ENCODE measurements around the gene MGRN1. TPM values are rescaled to one million over a fixed set of nuclear protein-coding genes. Genes with fewer than 3 reads are reported as not detected.

Gene MGRN1
- total RNA-seq, 4 donors from 2014 or later, result 37.5 to 59.1 (median 42.7) TPM

DNA sequence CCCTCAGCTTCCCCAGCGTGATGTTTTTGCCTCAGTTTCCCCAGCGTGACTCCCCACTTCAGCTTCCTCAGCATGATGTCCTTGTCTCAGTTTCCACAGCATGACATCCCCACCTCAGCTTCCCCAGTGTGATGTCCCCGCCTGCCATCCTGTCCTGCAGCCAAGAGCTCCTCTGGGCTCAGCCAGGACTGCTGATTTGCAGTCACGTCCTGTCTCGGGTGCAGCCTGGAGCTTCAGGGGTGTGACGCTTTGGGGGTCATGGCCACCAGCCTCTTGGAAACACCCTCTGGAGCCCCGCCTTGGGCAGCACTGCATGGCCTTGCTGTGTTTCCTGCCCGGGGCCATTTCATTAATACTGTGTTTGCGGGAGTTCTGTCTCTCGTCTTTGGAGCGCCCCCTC, 52.2 kb downstream of the MGRN1 start:
- H3K36me3 ChIP-seq, result peaks cover 0 to 93% (median 0%) of the 10 kb centered on the region in 3 donors
- no peak overlapping the region for H3K4me3 ChIP-seq
- DNase-seq (ENCODE audit: low spot score in 2 of 2), result no peak
- H3K27me3 ChIP-seq, result no peaks in the 10 kb centered on the region
- no peak for TF ChIP-seq EP300 (IDR thresholded peaks at IDR 0.05)
- TF ChIP-seq, protein P1, sequence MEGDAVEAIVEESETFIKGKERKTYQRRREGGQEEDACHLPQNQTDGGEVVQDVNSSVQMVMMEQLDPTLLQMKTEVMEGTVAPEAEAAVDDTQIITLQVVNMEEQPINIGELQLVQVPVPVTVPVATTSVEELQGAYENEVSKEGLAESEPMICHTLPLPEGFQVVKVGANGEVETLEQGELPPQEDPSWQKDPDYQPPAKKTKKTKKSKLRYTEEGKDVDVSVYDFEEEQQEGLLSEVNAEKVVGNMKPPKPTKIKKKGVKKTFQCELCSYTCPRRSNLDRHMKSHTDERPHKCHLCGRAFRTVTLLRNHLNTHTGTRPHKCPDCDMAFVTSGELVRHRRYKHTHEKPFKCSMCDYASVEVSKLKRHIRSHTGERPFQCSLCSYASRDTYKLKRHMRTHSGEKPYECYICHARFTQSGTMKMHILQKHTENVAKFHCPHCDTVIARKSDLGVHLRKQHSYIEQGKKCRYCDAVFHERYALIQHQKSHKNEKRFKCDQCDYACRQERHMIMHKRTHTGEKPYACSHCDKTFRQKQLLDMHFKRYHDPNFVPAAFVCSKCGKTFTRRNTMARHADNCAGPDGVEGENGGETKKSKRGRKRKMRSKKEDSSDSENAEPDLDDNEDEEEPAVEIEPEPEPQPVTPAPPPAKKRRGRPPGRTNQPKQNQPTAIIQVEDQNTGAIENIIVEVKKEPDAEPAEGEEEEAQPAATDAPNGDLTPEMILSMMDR (IDR thresholded peaks at IDR 0.05), result no peak
- no peak for TF ChIP-seq POLR2A (IDR thresholded peaks at IDR 0.05)
- no peaks in the 10 kb centered on the region for H3K9me3 ChIP-seq
- peaks cover 0 to 33% (median 4%) of the 10 kb centered on the region in 4 donors for H3K4me1 ChIP-seq
- 70 to 77% methylated on average over 11 of the region's 11 CpGs for WGBS, 2 donors
- H3K27ac ChIP-seq, result peak overlapping the region in 2 of 4 donors; percentile 21 to 22

DNA sequence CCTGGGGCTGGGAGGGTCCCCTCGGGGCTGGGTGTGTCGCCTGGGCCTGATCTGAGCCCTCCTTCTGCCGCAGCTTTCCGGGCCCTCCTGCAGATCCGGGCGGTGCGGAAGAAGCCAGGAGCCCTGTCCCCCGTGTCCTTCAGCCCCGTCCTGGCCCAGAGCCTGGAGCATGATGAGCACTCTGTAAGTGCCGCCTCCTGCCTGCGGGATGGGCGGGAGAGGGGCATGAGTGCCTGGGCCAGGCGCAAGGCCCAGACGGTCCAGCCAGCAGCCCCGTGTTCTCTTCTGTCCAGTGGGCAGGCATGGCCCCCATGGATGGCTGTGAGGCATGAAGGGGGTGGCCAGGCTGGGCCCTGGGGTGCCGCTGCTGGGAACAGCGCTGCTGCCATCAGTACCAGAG, 52.8 kb downstream of the MGRN1 start:
- H3K9me3 ChIP-seq, result no peaks in the 10 kb centered on the region
- H3K27me3 ChIP-seq, result no peaks in the 10 kb centered on the region
- DNase-seq (ENCODE audit: low spot score in 2 of 2), result no peak
- H3K27ac ChIP-seq, result peak overlapping the region in 1 of 4 donors; percentile 22
- H3K4me1 ChIP-seq, result peaks cover 0 to 33% (median 4%) of the 10 kb centered on the region in 4 donors
- no peak overlapping the region for H3K4me3 ChIP-seq
- peaks cover 0 to 93% (median 0%) of the 10 kb centered on the region in 3 donors for H3K36me3 ChIP-seq
- whole genome bisulfite sequencing, 2 donors, result 85 to 88% methylated on average over 14 to 17 of the region's 17 CpGs
- TF ChIP-seq EP300 (IDR thresholded peaks at IDR 0.05) (no peak), POLR2A (IDR thresholded peaks at IDR 0.05) (no peak)
- TF ChIP-seq, protein P1 (IDR thresholded peaks at IDR 0.05), result no peak

DNA sequence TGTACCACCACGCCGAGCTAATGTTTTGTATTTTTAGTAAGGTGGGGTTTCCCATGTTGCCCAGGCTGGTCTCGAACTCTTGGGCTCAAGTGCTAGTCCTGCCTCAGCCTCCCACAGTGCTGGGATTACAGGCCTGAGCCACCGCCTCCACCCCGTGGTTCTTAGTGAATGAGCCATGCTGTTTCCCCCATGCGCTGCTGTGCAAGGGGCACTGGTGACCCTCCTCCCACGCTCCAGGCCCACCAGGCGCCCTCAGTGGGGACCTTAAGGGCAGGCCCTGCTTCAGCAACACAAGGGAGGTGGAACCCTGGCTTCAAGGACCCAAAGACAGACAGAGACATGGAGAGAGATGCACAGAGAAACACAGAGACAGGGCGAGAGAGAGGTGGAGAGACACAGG, 53.4 kb downstream of the MGRN1 start:
- H3K27ac ChIP-seq, result no peak overlapping the region
- peaks cover 0 to 33% (median 4%) of the 10 kb centered on the region in 4 donors for H3K4me1 ChIP-seq
- H3K4me3 ChIP-seq, result no peak overlapping the region
- WGBS, 2 donors, result 77 to 79% methylated on average over 9 of the region's 9 CpGs
- H3K9me3 ChIP-seq, result no peaks in the 10 kb centered on the region
- DNase-seq (ENCODE audit: low spot score in 2 of 2), result no peak
- TF ChIP-seq EP300 (IDR thresholded peaks at IDR 0.05) (no peak), POLR2A (IDR thresholded peaks at IDR 0.05) (no peak)
- TF ChIP-seq, protein P1 (IDR thresholded peaks at IDR 0.05), result no peak
- no peaks in the 10 kb centered on the region for H3K27me3 ChIP-seq
- peaks cover 0 to 93% (median 0%) of the 10 kb centered on the region in 3 donors for H3K36me3 ChIP-seq

DNA sequence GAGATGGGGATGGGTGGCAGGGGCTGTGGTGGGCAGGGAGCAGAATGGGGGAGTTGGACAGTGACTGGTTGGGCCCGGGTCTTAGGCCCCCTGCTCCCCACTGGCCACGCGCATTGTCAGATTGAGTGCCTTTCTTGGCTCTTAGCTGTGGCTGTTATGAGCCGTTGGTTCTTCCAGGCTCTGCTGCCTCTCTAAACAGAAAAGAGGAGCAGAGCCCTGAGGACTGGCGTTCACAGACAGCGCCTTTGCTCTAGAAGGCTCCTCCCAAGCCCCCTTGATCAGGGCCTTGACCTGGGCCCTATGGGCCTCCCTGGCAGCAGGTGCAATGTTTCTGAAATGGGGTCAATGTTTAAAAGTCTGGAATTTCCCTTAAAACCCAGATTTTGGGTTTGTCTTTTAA, 54.0 kb downstream of the MGRN1 start:
- TF ChIP-seq POLR2A (IDR thresholded peaks at IDR 0.05) (no peak), EP300 (IDR thresholded peaks at IDR 0.05) (no peak)
- TF ChIP-seq, protein P1 (IDR thresholded peaks at IDR 0.05), result no peak
- peaks cover 0 to 93% (median 0%) of the 10 kb centered on the region in 3 donors for H3K36me3 ChIP-seq
- H3K27ac ChIP-seq, result peak overlapping the region in 2 of 4 donors; percentile 73 to 81
- no peaks in the 10 kb centered on the region for H3K27me3 ChIP-seq
- H3K4me1 ChIP-seq, result peaks cover 0 to 33% (median 4%) of the 10 kb centered on the region in 4 donors
- DNase-seq (ENCODE audit: low spot score in 2 of 2), result no peak
- no peak overlapping the region for H3K4me3 ChIP-seq
- no peaks in the 10 kb centered on the region for H3K9me3 ChIP-seq
- 81 to 89% methylated on average over 6 of the region's 6 CpGs for WGBS, 2 donors

DNA sequence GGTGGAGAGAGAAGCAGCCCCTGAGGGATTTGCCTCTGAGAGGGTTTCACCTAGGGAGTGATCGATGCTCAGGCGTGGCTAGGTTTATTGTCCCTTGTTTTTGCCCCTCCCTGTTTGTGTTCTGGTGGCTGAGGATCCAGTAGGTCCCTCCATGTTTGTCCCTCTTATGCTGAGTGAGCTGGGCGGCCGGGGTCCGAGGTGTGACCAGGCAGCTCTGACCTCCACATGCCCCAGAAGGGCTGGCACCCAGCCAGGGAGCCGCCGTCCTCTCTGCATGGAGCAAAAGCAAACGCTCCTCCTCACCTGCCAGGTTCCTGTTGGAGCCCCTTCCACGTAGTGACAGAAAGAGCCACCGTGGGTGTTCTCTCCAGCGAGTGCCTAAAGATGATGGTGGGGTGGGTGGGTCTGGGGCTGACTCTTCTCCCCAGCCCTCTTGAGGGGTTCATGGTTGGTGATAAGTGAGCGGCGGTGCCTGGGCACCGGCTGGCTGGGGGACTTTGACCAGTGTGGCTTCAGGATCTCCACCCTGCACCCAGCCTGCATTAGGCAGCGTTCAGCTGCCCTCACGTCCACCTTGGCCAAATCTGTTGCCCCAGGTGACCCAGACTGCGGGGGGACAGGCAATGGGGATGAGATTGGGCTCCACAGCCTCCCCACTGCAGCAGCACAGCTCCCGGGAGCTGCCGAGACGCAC, 54.7 kb downstream of the MGRN1 start:
- Histone ChIP-seq H3K4me1 (peaks cover 0 to 33% (median 4%) of the 10 kb centered on the region in 4 donors), H3K4me3 (peak overlapping the region in 2 of 4 donors; percentile 15 to 45), H3K36me3 (peaks cover 0 to 93% (median 1%) of the 10 kb centered on the region in 3 donors), H3K27ac (peak overlapping the region in 3 of 4 donors; percentile 73 to 81 (median 81)), H3K27me3 (no peaks in the 10 kb centered on the region), H3K9me3 (no peaks in the 10 kb centered on the region)
- DNase-seq (ENCODE audit: low spot score in 2 of 2), result no peak
- 67 to 75% methylated on average over 17 to 20 of the region's 20 CpGs for WGBS, 2 donors
- no peak for TF ChIP-seq EP300 (IDR thresholded peaks at IDR 0.05)
- no peak for TF ChIP-seq POLR2A (IDR thresholded peaks at IDR 0.05)
- TF ChIP-seq, protein P1 (IDR thresholded peaks at IDR 0.05), result no peak
